Nephron progenitor cell (in vitro differentiated cells): Measurements from ENCODE around the gene TBC1D10A.

Experiments
- DNase-seq: peaks from one replicate; pipeline ENCODE4 v3.0.0; 2021
- H3K27ac Mint-ChIP-seq: 2 replicates; pipeline ENCODE4 v1.8.0; 2021; ENCODE audit warnings: mild to moderate bottlenecking, moderate library complexity, mixed read lengths
- H3K27me3 Mint-ChIP-seq: 2 replicates; pipeline ENCODE4 v1.8.0; 2021; ENCODE audit warnings: mild to moderate bottlenecking, low read depth, mixed read lengths; ENCODE audit not compliant: poor library complexity
- H3K36me3 Mint-ChIP-seq: 2 replicates; pipeline ENCODE4 v1.8.0; 2021; ENCODE audit warnings: low read depth, mixed read lengths
- H3K4me1 Mint-ChIP-seq: 2 replicates; pipeline ENCODE4 v1.8.0; 2021; ENCODE audit warnings: mixed read lengths
- H3K4me3 Mint-ChIP-seq: 2 replicates; pipeline ENCODE4 v1.8.0; 2021; ENCODE audit warnings: mild to moderate bottlenecking, moderate library complexity, mixed read lengths
- H3K9me3 Mint-ChIP-seq: 2 replicates; pipeline ENCODE4 v1.8.0; 2021; ENCODE audit warnings: mild to moderate bottlenecking, moderate library complexity, mixed read lengths
- CTCF ChIP-seq: fragments of 200-600 bp; sonication (generic); IDR thresholded peaks from 2 replicates; pipeline ENCODE4 v1.5.0; 2021; ENCODE audit warnings: antibody characterized with exemption

The TBC1D10A gene

GRCh38 chr22:30354644-30355043 lies 27.9 kb upstream of the TBC1D10A start:
- Mint-ChIP-seq H3K4me3 (peak overlapping the region; percentile 15), H3K36me3 (peaks cover 41% of the 10 kb centered on the region), H3K27ac (peak overlapping the region; percentile 82), H3K9me3 (no peaks in the 10 kb centered on the region), H3K4me1 (peaks cover 37% of the 10 kb centered on the region), H3K27me3 (no peaks in the 10 kb centered on the region)
- TF ChIP-seq CTCF, result no peak
- DNase-seq, result no peak

- no peaks in the 10 kb centered on the region for H3K9me3 Mint-ChIP-seq
- H3K27me3 Mint-ChIP-seq, result no peaks in the 10 kb centered on the region
- no peak for DNase-seq
- TF ChIP-seq CTCF, result no peak
- peaks cover 26% of the 10 kb centered on the region for H3K4me1 Mint-ChIP-seq
- H3K27ac Mint-ChIP-seq, result no peak overlapping the region
- no peak overlapping the region for H3K4me3 Mint-ChIP-seq
- peaks cover 60% of the 10 kb centered on the region for H3K36me3 Mint-ChIP-seq
Measured at GRCh38 chr22:30351226-30351625, 24.5 kb upstream of the TBC1D10A start.

GRCh38 chr22:30348809-30349208 lies 22.1 kb upstream of the TBC1D10A start:
- H3K27me3 Mint-ChIP-seq, result no peaks in the 10 kb centered on the region

GRCh38 chr22:30348404-30348803 lies 21.7 kb upstream of the TBC1D10A start:
- no peak overlapping the region for H3K4me3 Mint-ChIP-seq
- DNase-seq, result no peak
- H3K9me3 Mint-ChIP-seq, result no peaks in the 10 kb centered on the region
- H3K4me1 Mint-ChIP-seq, result no peaks in the 10 kb centered on the region
- H3K27ac Mint-ChIP-seq, result peak overlapping the region; percentile 67
- peaks cover 76% of the 10 kb centered on the region for H3K36me3 Mint-ChIP-seq
- H3K27me3 Mint-ChIP-seq, result no peaks in the 10 kb centered on the region
- no peak for TF ChIP-seq CTCF

More at GRCh38 chr22:30348809-30349208, 22.1 kb upstream of the TBC1D10A start:
- peaks cover 2% of the 10 kb centered on the region for H3K4me1 Mint-ChIP-seq
- H3K4me3 Mint-ChIP-seq, result no peak overlapping the region
- H3K27ac Mint-ChIP-seq, result peak overlapping the region; percentile 67
- peaks cover 74% of the 10 kb centered on the region for H3K36me3 Mint-ChIP-seq
- no peaks in the 10 kb centered on the region for H3K9me3 Mint-ChIP-seq
- DNase-seq, result no peak
- no peak for TF ChIP-seq CTCF

GRCh38 chr22:30347255-30347892 lies 20.6 kb upstream of the TBC1D10A start:
- Mint-ChIP-seq H3K4me1 (no peaks in the 10 kb centered on the region), H3K4me3 (no peak overlapping the region), H3K27me3 (no peaks in the 10 kb centered on the region), H3K9me3 (no peaks in the 10 kb centered on the region), H3K27ac (no peak overlapping the region), H3K36me3 (peaks cover 78% of the 10 kb centered on the region)
- DNase-seq, result no peak
- no peak for TF ChIP-seq CTCF
